ENCODE results near the gene KREMEN2.

DNA sequence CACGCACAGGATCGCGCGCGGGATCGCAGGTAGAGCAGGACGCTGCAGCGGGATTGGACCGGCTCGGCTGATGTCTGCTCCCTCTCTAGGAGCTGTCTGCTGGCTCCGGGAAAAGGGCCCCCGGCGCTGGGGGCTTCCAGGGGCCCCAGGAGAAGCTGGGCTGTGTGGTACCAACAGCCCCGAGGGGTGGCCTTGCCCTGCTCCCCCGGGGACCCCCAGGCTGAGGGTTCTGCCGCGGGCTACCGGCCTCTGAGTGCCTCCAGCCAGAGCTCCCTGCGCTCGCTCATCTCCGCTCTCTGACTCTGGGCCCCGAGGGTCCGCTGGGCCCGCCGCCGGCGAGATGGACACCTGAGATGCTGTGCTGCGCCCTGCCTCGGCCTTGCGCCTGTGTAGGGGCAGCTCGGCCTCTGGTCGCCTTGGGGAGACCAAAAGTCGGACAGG lies 3.7 kb downstream of the KREMEN2 start:
- TF ChIP-seq BRCA1 (CRISPR knock-in tag; IDR thresholded peaks at IDR 0.05) (no peak), CHD4 (IDR thresholded peaks at IDR 0.05; ENCODE audit: borderline replicate concordance, low read length) (no peak), KDM1A (CRISPR knock-in tag; IDR thresholded peaks at IDR 0.05) (no peak), YEATS2 (CRISPR knock-in tag; IDR thresholded peaks at IDR 0.05; ENCODE audit: borderline replicate concordance) (no peak), ZNF776 (CRISPR knock-in tag; IDR thresholded peaks at IDR 0.05) (no peak), ZZZ3 (CRISPR knock-in tag; IDR thresholded peaks at IDR 0.05; ENCODE audit: borderline replicate concordance) (no peak), KLF13 (CRISPR knock-in tag; IDR thresholded peaks at IDR 0.05) (no peak), ZBTB34 (CRISPR knock-in tag; IDR thresholded peaks at IDR 0.05) (no peak), ZBTB21 (CRISPR knock-in tag; IDR thresholded peaks at IDR 0.05) (no peak)
- TF ChIP-seq, protein P1, sequence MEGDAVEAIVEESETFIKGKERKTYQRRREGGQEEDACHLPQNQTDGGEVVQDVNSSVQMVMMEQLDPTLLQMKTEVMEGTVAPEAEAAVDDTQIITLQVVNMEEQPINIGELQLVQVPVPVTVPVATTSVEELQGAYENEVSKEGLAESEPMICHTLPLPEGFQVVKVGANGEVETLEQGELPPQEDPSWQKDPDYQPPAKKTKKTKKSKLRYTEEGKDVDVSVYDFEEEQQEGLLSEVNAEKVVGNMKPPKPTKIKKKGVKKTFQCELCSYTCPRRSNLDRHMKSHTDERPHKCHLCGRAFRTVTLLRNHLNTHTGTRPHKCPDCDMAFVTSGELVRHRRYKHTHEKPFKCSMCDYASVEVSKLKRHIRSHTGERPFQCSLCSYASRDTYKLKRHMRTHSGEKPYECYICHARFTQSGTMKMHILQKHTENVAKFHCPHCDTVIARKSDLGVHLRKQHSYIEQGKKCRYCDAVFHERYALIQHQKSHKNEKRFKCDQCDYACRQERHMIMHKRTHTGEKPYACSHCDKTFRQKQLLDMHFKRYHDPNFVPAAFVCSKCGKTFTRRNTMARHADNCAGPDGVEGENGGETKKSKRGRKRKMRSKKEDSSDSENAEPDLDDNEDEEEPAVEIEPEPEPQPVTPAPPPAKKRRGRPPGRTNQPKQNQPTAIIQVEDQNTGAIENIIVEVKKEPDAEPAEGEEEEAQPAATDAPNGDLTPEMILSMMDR (CRISPR knock-in tag; IDR thresholded peaks at IDR 0.05) = no peak
- TF ChIP-seq, protein P2, sequence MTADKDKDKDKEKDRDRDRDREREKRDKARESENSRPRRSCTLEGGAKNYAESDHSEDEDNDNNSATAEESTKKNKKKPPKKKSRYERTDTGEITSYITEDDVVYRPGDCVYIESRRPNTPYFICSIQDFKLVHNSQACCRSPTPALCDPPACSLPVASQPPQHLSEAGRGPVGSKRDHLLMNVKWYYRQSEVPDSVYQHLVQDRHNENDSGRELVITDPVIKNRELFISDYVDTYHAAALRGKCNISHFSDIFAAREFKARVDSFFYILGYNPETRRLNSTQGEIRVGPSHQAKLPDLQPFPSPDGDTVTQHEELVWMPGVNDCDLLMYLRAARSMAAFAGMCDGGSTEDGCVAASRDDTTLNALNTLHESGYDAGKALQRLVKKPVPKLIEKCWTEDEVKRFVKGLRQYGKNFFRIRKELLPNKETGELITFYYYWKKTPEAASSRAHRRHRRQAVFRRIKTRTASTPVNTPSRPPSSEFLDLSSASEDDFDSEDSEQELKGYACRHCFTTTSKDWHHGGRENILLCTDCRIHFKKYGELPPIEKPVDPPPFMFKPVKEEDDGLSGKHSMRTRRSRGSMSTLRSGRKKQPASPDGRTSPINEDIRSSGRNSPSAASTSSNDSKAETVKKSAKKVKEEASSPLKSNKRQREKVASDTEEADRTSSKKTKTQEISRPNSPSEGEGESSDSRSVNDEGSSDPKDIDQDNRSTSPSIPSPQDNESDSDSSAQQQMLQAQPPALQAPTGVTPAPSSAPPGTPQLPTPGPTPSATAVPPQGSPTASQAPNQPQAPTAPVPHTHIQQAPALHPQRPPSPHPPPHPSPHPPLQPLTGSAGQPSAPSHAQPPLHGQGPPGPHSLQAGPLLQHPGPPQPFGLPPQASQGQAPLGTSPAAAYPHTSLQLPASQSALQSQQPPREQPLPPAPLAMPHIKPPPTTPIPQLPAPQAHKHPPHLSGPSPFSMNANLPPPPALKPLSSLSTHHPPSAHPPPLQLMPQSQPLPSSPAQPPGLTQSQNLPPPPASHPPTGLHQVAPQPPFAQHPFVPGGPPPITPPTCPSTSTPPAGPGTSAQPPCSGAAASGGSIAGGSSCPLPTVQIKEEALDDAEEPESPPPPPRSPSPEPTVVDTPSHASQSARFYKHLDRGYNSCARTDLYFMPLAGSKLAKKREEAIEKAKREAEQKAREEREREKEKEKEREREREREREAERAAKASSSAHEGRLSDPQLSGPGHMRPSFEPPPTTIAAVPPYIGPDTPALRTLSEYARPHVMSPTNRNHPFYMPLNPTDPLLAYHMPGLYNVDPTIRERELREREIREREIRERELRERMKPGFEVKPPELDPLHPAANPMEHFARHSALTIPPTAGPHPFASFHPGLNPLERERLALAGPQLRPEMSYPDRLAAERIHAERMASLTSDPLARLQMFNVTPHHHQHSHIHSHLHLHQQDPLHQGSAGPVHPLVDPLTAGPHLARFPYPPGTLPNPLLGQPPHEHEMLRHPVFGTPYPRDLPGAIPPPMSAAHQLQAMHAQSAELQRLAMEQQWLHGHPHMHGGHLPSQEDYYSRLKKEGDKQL (CRISPR knock-in tag; IDR thresholded peaks at IDR 0.05; ENCODE audit: low read depth) = no peak

All from HepG2 (cell line).